DND-41 (cell line): Measurements from ENCODE around the gene DPM3.

Experiments used
- CTCF ChIP-seq: IDR thresholded peaks from 2 replicates; pipeline ENCODE4 v1.5.1; 2012; ENCODE audit warnings: borderline replicate concordance, low read length, moderate library complexity, mild to moderate bottlenecking; ENCODE audit not compliant: poor library complexity, severe bottlenecking; ENCODE audit errors: extremely low read depth
- EZH2 ChIP-seq: IDR thresholded peaks from 3 replicates; pipeline ENCODE4 v1.6.1; 2012; ENCODE audit warnings: borderline replicate concordance, low read depth, mild to moderate bottlenecking, moderate library complexity, low read length, inconsistent platforms; ENCODE audit not compliant: severe bottlenecking

GRCh38 chr1:155177192-155177917 is 37.0 kb upstream of the DPM3 start:
- no peak for TF ChIP-seq CTCF
- no peak for TF ChIP-seq EZH2
